ENCODE measurements around the gene HDAC3.

Gene HDAC3

GRCh38 chr5:141636413-141637122 is at the start of gene HDAC3, which contains the start of gene RELL2:
Gene HDAC3, minus strand, starts transcription at chr5:141636849. Its CDS starts 59 bp downstream, at chr5:141636790.
Gene RELL2, plus strand, starts transcription at chr5:141636997. Its CDS starts 1,229 bp downstream, at chr5:141638226.
- DNase-seq (ENCODE audit: low spot score): peak; percentile 91

GRCh38 chr5:141685591-141685990 is 48.9 kb upstream of the HDAC3 start:
- no peak for DNase-seq (ENCODE audit: low spot score)

GRCh38 chr5:141683596-141684141 is 47.0 kb upstream of the HDAC3 start:
- no peak for DNase-seq (ENCODE audit: low spot score)

GRCh38 chr5:141681695-141682641 is 45.3 kb upstream of the HDAC3 start, which contains the start of gene ARAP3:
Gene ARAP3, minus strand, starts transcription at chr5:141682230. Its CDS starts 1,744 bp downstream, at chr5:141680486.
- DNase-seq (ENCODE audit: low spot score): no peak

- no peak for DNase-seq (ENCODE audit: low spot score)
Observed at GRCh38 chr5:141681295-141681694, 44.6 kb upstream of the HDAC3 start.

GRCh38 chr5:141680751-141681201 is 44.1 kb upstream of the HDAC3 start:
- no peak for DNase-seq (ENCODE audit: low spot score)

- no peak for DNase-seq (ENCODE audit: low spot score)
Observed at GRCh38 chr5:141680178-141680577, 43.5 kb upstream of the HDAC3 start.

GRCh38 chr5:141677415-141677814 is 40.8 kb upstream of the HDAC3 start:
- DNase-seq (ENCODE audit: low spot score): no peak

GRCh38 chr5:141675672-141676071 is 39.0 kb upstream of the HDAC3 start:
- no peak for DNase-seq (ENCODE audit: low spot score)

GRCh38 chr5:141674747-141675146 is 38.1 kb upstream of the HDAC3 start:
- DNase-seq (ENCODE audit: low spot score): no peak

- DNase-seq (ENCODE audit: low spot score): no peak
Observed at GRCh38 chr5:141672841-141673813, 36.5 kb upstream of the HDAC3 start.

GRCh38 chr5:141672071-141672840 is 35.6 kb upstream of the HDAC3 start:
- DNase-seq (ENCODE audit: low spot score): no peak

GRCh38 chr5:141669520-141669919 is 32.9 kb upstream of the HDAC3 start:
- no peak for DNase-seq (ENCODE audit: low spot score)

- no peak for DNase-seq (ENCODE audit: low spot score)
Observed at GRCh38 chr5:141668601-141669265, 32.1 kb upstream of the HDAC3 start.

- DNase-seq (ENCODE audit: low spot score): no peak
Observed at GRCh38 chr5:141665995-141666940, 29.6 kb upstream of the HDAC3 start.

- peak; percentile 75 for DNase-seq (ENCODE audit: low spot score)
Observed at GRCh38 chr5:141664733-141665461, 28.2 kb upstream of the HDAC3 start.

GRCh38 chr5:141663506-141663905 is 26.9 kb upstream of the HDAC3 start:
- no peak for DNase-seq (ENCODE audit: low spot score)

- no peak for DNase-seq (ENCODE audit: low spot score)
Observed at GRCh38 chr5:141662028-141662427, 25.4 kb upstream of the HDAC3 start.

Measured in cerebellar cortex (tissue), 1 donor.